Pancreas (tissue), 10 donors: ENCODE measurements around the gene STAM. TPM values are rescaled to one million over a fixed set of nuclear protein-coding genes. Genes with fewer than 3 reads are reported as not detected.
A peak's percentile ranks its signal among the peaks of the same experiment; 100 is the strongest.
"Not testable (repeated sequence)": the region's sequence is repeated elsewhere in the genome, so short reads cannot be mapped to it uniquely, and the experiment has no call there.

ENCODE experiments used
- ATAC-seq, 4 donors: fragments of 200-7000 bp; cut with Tn5 transposase; one replicate each; pipeline versions ENCODE4 v1.8.0 to v1.9.1; 2020; ENCODE audit warnings: mild to moderate bottlenecking in 4 of 4, moderate library complexity in 4 of 4
- DNase-seq, 6 donors: peaks; one replicate each; pipeline ENCODE4 v3.0.0-alpha.2; 2020
- FAIRE-seq: peaks from 2 replicates; lab custom pipeline; 2012; peaks lifted over from hg19 to GRCh38; lab: Jason Lieb, UNC
- H3K27ac ChIP-seq, 4 donors: fragments of 200-600 bp; sonication (generic); 1 replicate in 3 of 4; 2 replicates in 1 of 4; pipeline versions ENCODE4 v1.5.0 to v1.8.0; 2020
- H3K27me3 ChIP-seq, 4 donors: fragments of 200-600 bp; one replicate each; pipeline ENCODE4 v1.8.0; 2021
- H3K36me3 ChIP-seq, 3 donors: fragments of 200-600 bp; sonication (generic) in 1 of 3; one replicate each; pipeline versions ENCODE4 v1.5.0 to v1.8.0; 2020 to 2021
- H3K4me1 ChIP-seq, 3 donors: fragments of 200-600 bp; one replicate each; pipeline ENCODE4 v1.8.0; 2021
- H3K4me3 ChIP-seq, 4 donors: fragments of 200-600 bp; sonication (generic) in 2 of 4; one replicate each; pipeline versions ENCODE4 v1.5.0 to v1.8.0; 2020 to 2021
- H3K9me3 ChIP-seq, 4 donors: fragments of 200-600 bp; one replicate each; pipeline ENCODE4 v1.8.0; 2021
- WGBS, 2 donors: extraction: QIAGEN DNeasy Blood & Tissue Kit; methylation state at CpG; one replicate each; pipeline ENCODE4 v1.1.7; 2013; 5-methylcytosine and 5-hydroxymethylcytosine counted together
- intact Hi-C, 3 donors: fragments of 100-400 bp; cut with DNase I; formaldehyde crosslinking; loops; one replicate each; pipeline versions ENCODE4 v1.11.1 to v1.14.2; 2022
- polyA plus RNA-seq, 2 donors: library from polyadenylated mRNA; stranded (reverse); fragments of 200-250 nt; gene quantifications; one replicate each; pipeline ENCODE4 v1.2.3, GENCODE V29; 2013
- total RNA-seq, 6 donors: library from RNA; stranded (reverse); fragmentation: NEBNext Ultra II Directional in 4 of 6; extraction: Animal tissue kit (Norgen Biotek cat#: 25700) in 4 of 6; gene quantifications; one replicate each; pipeline versions ENCODE4 v1.2.1 to v1.2.4, GENCODE V29; 2021 to 2023
- TF ChIP-seq, protein P1 (sequence below), 4 donors: fragments of 200-600 bp; sonication (generic) in 3 of 4; IDR thresholded peaks; one replicate each; pipeline versions ENCODE4 v1.5.0 to v1.8.0; 2021; ENCODE audit warnings: antibody characterized with exemption in 4 of 4
- donor health status: healthy with polysubstance abuse.
- donor health status: DM: no; HTN: no; CAD: no; lungs with moderate emphysema.
- donor health status: DM: no; HTN: no; CAD: no.
- donor health status: control.
- donor health status: control.
- donor health status: Bipolar disorder and iron deficiency.
- donor health status: DM: yes; HTN: yes; CAD: no.
- donor health status: DM: no; HTN: no; CAD: no.
- donor health status: DM: no; HTN: no; CAD: no.
- donor health status: DM: yes; HTN: yes; CAD: no.

STAM gene
- total and polyA plus RNA-seq, 8 donors, result 5.4 to 15.4 (median 11.0) TPM

DNA sequence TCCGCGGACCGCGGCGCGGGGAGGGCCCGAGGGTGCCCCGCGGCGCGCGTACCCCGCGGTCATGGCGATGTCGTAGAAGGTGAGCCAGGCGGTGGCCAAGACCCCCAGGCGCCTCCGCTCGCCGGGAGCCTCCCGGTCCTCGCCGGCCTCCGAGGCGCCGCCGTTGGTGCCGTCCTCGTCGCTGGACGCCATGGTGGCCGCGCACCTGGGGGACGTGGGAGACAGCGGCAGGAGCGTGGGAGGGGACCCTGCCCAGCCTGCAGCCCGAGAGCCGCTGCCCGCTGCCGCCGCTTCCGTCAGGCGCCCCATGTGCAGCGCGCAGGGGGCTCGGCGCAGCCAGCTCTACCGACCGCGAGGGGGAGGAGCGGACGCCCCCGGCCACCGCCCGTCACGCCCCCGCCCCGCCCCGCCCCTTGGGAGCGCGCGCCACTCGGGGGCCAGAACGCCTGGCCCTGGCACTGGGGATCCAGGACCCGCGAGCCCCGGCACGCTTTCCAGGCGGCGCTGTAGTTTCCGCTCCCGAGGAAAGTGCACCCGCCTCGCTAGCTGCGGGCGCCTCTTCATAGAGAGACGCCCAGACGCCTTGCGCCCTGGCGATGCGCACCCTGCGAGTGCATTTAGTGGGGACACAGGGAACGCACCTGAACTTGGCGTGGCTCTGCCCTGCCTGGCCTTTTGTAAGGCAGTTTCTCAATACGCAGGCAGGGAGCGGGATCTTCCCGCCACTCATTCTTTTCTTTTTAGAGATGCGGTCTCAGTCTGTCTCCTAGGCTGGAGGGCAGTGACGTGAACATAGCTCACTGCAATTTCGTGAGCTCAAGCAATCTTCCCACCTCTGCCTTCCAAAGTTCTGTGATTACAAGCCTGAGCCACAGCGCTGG is 26.7 kb upstream of the STAM start, which contains the start of gene HACD1:
Gene HACD1 (minus strand): TSS at position 344 of the 881 bp plus-strand sequence. CDS start 35 bp downstream, at position 309.
- peak within 1 kb of the TSS; percentile 51 to 88 (median 72) for H3K27ac ChIP-seq
- intact Hi-C loops, result loop anchor here in 1 of 3 donors (10.0 kb wide), 1 partner anchor 118 kb away; no protein-coding TSS in a partner anchor
- peak within 1 kb of the TSS; percentile 62 to 93 (median 78) for H3K4me3 ChIP-seq
- H3K27me3 ChIP-seq, result no peaks in the 10 kb centered on the region
- no peaks in the 10 kb centered on the region for H3K36me3 ChIP-seq
- peak; percentile 43 to 86 (median 67) for DNase-seq
- peaks cover 0 to 4% (median 0%) of the 10 kb centered on the region in 3 donors for H3K4me1 ChIP-seq
- H3K9me3 ChIP-seq, result no peaks in the 10 kb centered on the region
- ATAC-seq, result peak; percentile 74 to 90 (median 86)
- FAIRE-seq, result no peak
- 0% methylated on average over 53 to 92 of the region's 92 CpGs for WGBS, 2 donors
- TF ChIP-seq, protein P1, sequence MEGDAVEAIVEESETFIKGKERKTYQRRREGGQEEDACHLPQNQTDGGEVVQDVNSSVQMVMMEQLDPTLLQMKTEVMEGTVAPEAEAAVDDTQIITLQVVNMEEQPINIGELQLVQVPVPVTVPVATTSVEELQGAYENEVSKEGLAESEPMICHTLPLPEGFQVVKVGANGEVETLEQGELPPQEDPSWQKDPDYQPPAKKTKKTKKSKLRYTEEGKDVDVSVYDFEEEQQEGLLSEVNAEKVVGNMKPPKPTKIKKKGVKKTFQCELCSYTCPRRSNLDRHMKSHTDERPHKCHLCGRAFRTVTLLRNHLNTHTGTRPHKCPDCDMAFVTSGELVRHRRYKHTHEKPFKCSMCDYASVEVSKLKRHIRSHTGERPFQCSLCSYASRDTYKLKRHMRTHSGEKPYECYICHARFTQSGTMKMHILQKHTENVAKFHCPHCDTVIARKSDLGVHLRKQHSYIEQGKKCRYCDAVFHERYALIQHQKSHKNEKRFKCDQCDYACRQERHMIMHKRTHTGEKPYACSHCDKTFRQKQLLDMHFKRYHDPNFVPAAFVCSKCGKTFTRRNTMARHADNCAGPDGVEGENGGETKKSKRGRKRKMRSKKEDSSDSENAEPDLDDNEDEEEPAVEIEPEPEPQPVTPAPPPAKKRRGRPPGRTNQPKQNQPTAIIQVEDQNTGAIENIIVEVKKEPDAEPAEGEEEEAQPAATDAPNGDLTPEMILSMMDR (IDR thresholded peaks at IDR 0.05), result no peak

DNA sequence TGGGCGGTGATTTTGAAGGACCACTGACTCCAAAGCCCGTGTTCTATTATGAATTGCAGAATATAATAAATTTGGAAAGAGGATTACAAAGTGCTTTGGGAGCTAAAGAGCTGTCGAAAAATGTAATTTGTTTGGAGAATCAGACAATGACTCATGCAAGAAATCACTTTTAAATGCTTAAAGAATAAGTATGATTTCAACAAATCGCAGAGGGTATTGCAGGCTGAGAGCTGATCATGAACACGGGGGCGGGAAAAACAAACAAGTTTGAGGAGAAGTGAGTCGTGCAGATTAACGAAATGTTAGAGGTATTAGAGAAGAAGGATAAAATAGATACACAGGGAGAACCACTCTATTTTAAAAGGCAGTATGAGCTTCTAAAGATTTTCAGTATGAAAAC is 21.9 kb upstream of the STAM start:
- no peak for FAIRE-seq
- Histone ChIP-seq H3K36me3 (no peaks in the 10 kb centered on the region), H3K27me3 (no peaks in the 10 kb centered on the region), H3K4me3 (no peak overlapping the region), H3K27ac (no peak overlapping the region), H3K9me3 (no peaks in the 10 kb centered on the region), H3K4me1 (no peaks in the 10 kb centered on the region)
- intact Hi-C loops, result no loop called here
- no peak for DNase-seq
- TF ChIP-seq, protein P1 (IDR thresholded peaks at IDR 0.05), result no peak
- WGBS, 2 donors, result 50 to 64% methylated on average over 8 of the region's 8 CpGs
- ATAC-seq, result no peak

DNA sequence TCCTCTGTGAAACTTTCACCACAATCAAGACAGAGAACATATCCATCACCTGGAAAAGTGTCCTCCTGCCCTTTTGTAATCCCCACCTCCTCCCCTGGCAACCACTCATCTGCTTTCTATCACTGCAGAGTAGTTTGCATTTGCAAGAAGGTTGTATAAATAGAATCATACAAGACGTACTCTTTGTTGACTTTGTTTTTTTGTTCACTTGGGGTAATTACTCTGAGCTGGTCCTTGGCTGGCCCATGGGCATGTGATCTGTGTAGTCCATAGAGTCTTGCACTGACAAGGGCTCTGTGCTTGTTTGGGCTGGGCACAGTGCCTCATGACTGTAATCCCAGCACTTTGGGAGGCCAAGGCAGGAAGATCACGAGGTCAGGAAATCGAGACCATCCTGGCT is 19.0 kb upstream of the STAM start:
- Histone ChIP-seq H3K36me3 (no peaks in the 10 kb centered on the region), H3K4me1 (no peaks in the 10 kb centered on the region), H3K27ac (no peak overlapping the region), H3K27me3 (no peaks in the 10 kb centered on the region), H3K9me3 (no peaks in the 10 kb centered on the region), H3K4me3 (no peak overlapping the region)
- intact Hi-C loops, result no loop called here
- FAIRE-seq (no peak), DNase-seq (no peak), ATAC-seq (no peak)
- WGBS, 2 donors, result 46 to 50% methylated on average over 3 of the region's 3 CpGs
- TF ChIP-seq, protein P1 (IDR thresholded peaks at IDR 0.05), result no peak

DNA sequence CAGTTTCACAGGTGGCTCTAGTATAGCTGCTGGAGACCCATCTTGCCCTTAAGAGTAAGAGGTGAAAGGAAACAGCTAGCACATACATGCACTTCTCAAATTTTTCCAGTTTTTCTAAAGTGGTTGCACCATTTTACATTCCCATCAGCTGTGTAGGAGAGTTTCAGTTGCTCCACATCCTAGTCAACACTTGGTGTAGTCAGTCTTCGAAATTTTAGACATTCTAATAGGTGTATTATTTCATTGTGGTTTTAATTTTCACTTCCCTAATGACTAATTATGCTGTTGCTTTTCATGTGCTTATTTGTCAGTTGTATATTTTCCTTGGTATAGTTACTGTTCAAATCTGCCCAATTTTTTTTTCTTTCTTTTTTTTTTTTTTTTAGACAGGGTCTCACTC is 17.3 kb upstream of the STAM start:
- no peak overlapping the region for H3K27ac ChIP-seq
- no peaks in the 10 kb centered on the region for H3K4me1 ChIP-seq
- DNase-seq (no peak), ATAC-seq (no peak), FAIRE-seq (no peak)
- H3K9me3 ChIP-seq, result no peaks in the 10 kb centered on the region
- TF ChIP-seq, protein P1 (IDR thresholded peaks at IDR 0.05), result no peak
- WGBS, 2 donors, result 43 to 56% methylated on average over 1 of the region's 1 CpG
- no peaks in the 10 kb centered on the region for H3K36me3 ChIP-seq
- no peak overlapping the region for H3K4me3 ChIP-seq
- H3K27me3 ChIP-seq, result no peaks in the 10 kb centered on the region
- intact Hi-C loops, result no loop called here

- H3K27me3 ChIP-seq, H3K9me3 ChIP-seq, ATAC-seq, DNase-seq, H3K27ac ChIP-seq, H3K4me3 ChIP-seq, H3K36me3 ChIP-seq, FAIRE-seq, H3K4me1 ChIP-seq, intact Hi-C loops: not testable (repeated sequence)
- WGBS, 2 donors, result 84 to 90% methylated on average over 8 of the region's 8 CpGs
Observed at GRCh38 chr10:17632590-17632989, 11.4 kb upstream of the STAM start.
